ENCODE measurements around the gene RSAD2. TPM values are rescaled to one million over a fixed set of nuclear protein-coding genes. Genes with fewer than 3 reads are reported as not detected.

The RSAD2 gene
- total and polyA plus RNA-seq, 2 experiments from 2014 or later: 0.10 TPM; not detected in 1

DNA sequence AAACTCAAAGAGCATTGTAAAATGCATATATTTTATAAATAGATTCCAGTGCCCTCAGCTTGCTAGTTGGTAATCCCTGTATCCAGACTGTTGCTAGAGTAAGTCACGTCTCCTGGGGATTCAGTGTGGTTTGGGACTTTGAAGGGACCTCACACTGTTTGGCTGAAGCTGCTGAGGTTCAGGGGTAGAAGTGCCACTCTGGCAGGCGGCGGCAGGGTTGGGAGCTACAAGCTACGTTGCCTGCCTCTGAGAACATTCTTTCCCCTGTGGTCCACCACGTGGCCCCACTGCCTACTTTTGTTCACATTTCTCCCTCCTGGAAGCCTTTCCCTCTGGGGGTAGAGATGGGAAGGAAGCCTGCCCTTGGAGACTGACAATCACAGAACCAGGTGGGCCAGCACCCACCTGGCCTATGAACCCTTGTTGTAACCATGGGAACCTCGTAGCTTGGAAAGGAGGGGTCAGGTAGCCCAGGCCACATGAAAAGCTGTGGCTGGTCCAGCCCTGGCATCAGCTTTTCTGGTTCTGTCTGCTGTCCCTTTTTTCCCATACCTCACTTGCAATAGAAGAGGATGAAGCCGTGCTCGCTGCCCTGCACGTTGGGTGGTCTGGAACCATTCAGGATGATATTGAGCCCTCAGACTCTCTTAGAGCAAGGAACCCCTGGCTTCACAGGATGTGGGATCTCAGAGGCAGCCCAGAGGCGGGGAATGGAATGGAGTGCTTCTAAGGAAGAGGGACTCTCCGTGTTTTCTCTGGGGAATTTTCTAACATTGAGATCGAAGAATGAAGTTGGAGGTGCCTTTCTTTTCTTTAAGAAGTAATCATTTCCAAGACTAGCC lies 42.5 kb downstream of the RSAD2 start:
- Mint-ChIP-seq H3K27ac (no peak overlapping the region), H3K36me3 (ENCODE audit: low read depth) (peaks cover 4% of the 10 kb centered on the region), H3K4me1 (peaks cover 31% of the 10 kb centered on the region), H3K27me3 (ENCODE audit: insufficient read depth, low read depth, poor library complexity) (peaks cover 14% of the 10 kb centered on the region), H3K9me3 (peaks cover 9% of the 10 kb centered on the region; the same call in 1 of the 3 replicates), H3K4me3 (no peak overlapping the region)
- Histone ChIP-seq H3K27ac (ENCODE audit: low read depth) (no peak overlapping the region), H3K9me2 (ENCODE audit: insufficient read depth) (no peaks in the 10 kb centered on the region), H3K79me2 (replicated peaks; ENCODE audit: insufficient read depth) (peaks cover 7% of the 10 kb centered on the region; the same call in 1 of the 2 replicates), H3K4me1 (ENCODE audit: insufficient read depth) (peaks cover 8% of the 10 kb centered on the region), H2AFZ (no peak overlapping the region), H3K27me3 (ENCODE audit: insufficient read depth) (peaks cover 28% of the 10 kb centered on the region), H3K36me3 (ENCODE audit: insufficient read depth) (no peaks in the 10 kb centered on the region), H3F3A (replicated peaks; ENCODE audit: low read depth) (no peaks in the 10 kb centered on the region), H3K4me2 (no peak overlapping the region), H3K4me3 (no peak overlapping the region), H4K20me1 (replicated peaks; ENCODE audit: insufficient read depth) (no peaks in the 10 kb centered on the region; the same call in 1 of the 2 replicates)
- ATAC-seq: no peak
- peak; percentile 22 for DNase-seq (ENCODE audit: low spot score)
- TF ChIP-seq, protein P1, sequence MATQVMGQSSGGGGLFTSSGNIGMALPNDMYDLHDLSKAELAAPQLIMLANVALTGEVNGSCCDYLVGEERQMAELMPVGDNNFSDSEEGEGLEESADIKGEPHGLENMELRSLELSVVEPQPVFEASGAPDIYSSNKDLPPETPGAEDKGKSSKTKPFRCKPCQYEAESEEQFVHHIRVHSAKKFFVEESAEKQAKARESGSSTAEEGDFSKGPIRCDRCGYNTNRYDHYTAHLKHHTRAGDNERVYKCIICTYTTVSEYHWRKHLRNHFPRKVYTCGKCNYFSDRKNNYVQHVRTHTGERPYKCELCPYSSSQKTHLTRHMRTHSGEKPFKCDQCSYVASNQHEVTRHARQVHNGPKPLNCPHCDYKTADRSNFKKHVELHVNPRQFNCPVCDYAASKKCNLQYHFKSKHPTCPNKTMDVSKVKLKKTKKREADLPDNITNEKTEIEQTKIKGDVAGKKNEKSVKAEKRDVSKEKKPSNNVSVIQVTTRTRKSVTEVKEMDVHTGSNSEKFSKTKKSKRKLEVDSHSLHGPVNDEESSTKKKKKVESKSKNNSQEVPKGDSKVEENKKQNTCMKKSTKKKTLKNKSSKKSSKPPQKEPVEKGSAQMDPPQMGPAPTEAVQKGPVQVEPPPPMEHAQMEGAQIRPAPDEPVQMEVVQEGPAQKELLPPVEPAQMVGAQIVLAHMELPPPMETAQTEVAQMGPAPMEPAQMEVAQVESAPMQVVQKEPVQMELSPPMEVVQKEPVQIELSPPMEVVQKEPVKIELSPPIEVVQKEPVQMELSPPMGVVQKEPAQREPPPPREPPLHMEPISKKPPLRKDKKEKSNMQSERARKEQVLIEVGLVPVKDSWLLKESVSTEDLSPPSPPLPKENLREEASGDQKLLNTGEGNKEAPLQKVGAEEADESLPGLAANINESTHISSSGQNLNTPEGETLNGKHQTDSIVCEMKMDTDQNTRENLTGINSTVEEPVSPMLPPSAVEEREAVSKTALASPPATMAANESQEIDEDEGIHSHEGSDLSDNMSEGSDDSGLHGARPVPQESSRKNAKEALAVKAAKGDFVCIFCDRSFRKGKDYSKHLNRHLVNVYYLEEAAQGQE (IDR thresholded peaks at IDR 0.05; ENCODE audit: unreplicated experiment): no peak
- TF ChIP-seq CREB1 (CRISPR knock-in tag; IDR thresholded peaks at IDR 0.05; ENCODE audit: low read depth) (no peak), STAT1 (IDR thresholded peaks at IDR 0.05; ENCODE audit: unreplicated experiment) (no peak), ZNF331 (CRISPR knock-in tag; IDR thresholded peaks at IDR 0.05; ENCODE audit: low read depth) (no peak), JUNB (IDR thresholded peaks at IDR 0.05; ENCODE audit: unreplicated experiment) (no peak), POLR2AphosphoS5 (IDR thresholded peaks at IDR 0.05; ENCODE audit: low read depth) (no peak), ZNF114 (CRISPR knock-in tag; IDR thresholded peaks at IDR 0.05) (no peak)

GRCh38 chr2:6920743-6921064 lies 43.1 kb downstream of the RSAD2 start:
- H2AFZ ChIP-seq: no peak overlapping the region
- no peaks in the 10 kb centered on the region for H3K9me2 ChIP-seq (ENCODE audit: insufficient read depth)
- no peak for TF ChIP-seq POLR2AphosphoS5 (IDR thresholded peaks at IDR 0.05; ENCODE audit: low read depth)
- no peak for TF ChIP-seq STAT1 (IDR thresholded peaks at IDR 0.05; ENCODE audit: unreplicated experiment)
- no peak for TF ChIP-seq EZH2 (IDR thresholded peaks at IDR 0.05; ENCODE audit: low read depth, unreplicated experiment)
- TF ChIP-seq, protein P2, sequence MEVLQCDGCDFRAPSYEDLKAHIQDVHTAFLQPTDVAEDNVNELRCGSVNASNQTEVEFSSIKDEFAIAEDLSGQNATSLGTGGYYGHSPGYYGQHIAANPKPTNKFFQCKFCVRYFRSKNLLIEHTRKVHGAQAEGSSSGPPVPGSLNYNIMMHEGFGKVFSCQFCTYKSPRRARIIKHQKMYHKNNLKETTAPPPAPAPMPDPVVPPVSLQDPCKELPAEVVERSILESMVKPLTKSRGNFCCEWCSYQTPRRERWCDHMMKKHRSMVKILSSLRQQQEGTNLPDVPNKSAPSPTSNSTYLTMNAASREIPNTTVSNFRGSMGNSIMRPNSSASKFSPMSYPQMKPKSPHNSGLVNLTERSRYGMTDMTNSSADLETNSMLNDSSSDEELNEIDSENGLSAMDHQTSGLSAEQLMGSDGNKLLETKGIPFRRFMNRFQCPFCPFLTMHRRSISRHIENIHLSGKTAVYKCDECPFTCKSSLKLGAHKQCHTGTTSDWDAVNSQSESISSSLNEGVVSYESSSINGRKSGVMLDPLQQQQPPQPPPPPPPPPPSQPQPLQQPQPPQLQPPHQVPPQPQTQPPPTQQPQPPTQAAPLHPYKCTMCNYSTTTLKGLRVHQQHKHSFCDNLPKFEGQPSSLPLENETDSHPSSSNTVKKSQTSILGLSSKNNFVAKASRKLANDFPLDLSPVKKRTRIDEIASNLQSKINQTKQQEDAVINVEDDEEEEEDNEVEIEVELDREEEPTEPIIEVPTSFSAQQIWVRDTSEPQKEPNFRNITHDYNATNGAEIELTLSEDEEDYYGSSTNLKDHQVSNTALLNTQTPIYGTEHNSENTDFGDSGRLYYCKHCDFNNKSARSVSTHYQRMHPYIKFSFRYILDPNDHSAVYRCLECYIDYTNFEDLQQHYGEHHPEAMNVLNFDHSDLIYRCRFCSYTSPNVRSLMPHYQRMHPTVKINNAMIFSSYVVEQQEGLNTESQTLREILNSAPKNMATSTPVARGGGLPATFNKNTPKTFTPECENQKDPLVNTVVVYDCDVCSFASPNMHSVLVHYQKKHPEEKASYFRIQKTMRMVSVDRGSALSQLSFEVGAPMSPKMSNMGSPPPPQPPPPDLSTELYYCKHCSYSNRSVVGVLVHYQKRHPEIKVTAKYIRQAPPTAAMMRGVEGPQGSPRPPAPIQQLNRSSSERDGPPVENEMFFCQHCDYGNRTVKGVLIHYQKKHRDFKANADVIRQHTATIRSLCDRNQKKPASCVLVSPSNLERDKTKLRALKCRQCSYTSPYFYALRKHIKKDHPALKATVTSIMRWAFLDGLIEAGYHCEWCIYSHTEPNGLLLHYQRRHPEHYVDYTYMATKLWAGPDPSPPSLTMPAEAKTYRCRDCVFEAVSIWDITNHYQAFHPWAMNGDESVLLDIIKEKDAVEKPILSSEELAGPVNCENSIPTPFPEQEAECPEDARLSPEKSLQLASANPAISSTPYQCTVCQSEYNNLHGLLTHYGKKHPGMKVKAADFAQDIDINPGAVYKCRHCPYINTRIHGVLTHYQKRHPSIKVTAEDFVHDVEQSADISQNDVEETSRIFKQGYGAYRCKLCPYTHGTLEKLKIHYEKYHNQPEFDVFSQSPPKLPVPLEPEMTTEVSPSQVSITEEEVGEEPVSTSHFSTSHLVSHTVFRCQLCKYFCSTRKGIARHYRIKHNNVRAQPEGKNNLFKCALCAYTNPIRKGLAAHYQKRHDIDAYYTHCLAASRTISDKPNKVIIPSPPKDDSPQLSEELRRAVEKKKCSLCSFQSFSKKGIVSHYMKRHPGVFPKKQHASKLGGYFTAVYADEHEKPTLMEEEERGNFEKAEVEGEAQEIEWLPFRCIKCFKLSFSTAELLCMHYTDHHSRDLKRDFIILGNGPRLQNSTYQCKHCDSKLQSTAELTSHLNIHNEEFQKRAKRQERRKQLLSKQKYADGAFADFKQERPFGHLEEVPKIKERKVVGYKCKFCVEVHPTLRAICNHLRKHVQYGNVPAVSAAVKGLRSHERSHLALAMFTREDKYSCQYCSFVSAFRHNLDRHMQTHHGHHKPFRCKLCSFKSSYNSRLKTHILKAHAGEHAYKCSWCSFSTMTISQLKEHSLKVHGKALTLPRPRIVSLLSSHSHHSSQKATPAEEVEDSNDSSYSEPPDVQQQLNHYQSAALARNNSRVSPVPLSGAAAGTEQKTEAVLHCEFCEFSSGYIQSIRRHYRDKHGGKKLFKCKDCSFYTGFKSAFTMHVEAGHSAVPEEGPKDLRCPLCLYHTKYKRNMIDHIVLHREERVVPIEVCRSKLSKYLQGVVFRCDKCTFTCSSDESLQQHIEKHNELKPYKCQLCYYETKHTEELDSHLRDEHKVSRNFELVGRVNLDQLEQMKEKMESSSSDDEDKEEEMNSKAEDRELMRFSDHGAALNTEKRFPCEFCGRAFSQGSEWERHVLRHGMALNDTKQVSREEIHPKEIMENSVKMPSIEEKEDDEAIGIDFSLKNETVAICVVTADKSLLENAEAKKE (CRISPR knock-in tag; IDR thresholded peaks at IDR 0.05): no peak
- TF ChIP-seq ZNF114 (CRISPR knock-in tag; IDR thresholded peaks at IDR 0.05): no peak
- TF ChIP-seq EZH2phosphoT487 (IDR thresholded peaks at IDR 0.05; ENCODE audit: unreplicated experiment): no peak
- no peak overlapping the region for H3K27ac Mint-ChIP-seq
- peaks cover 2% of the 10 kb centered on the region for H3K4me1 ChIP-seq (ENCODE audit: insufficient read depth)
- H3K4me2 ChIP-seq: no peak overlapping the region
- H3K4me3 Mint-ChIP-seq: no peak overlapping the region
- peaks cover 14% of the 10 kb centered on the region for H3K27me3 Mint-ChIP-seq (ENCODE audit: insufficient read depth, low read depth, poor library complexity)
- ATAC-seq (no peak), DNase-seq (ENCODE audit: low spot score) (no peak)
- peaks cover 4% of the 10 kb centered on the region for H3K36me3 Mint-ChIP-seq (ENCODE audit: low read depth)
- peaks cover 26% of the 10 kb centered on the region for H3K4me1 Mint-ChIP-seq
- H3K4me3 ChIP-seq: no peak overlapping the region
- H3K79me2 ChIP-seq (replicated peaks; ENCODE audit: insufficient read depth): peaks cover 7% of the 10 kb centered on the region; the same call in 1 of the 2 replicates
- H3K36me3 ChIP-seq (ENCODE audit: insufficient read depth): no peaks in the 10 kb centered on the region
- no peaks in the 10 kb centered on the region; the same call in 1 of the 2 replicates for H4K20me1 ChIP-seq (replicated peaks; ENCODE audit: insufficient read depth)
- H3K9me3 Mint-ChIP-seq: peaks cover 9% of the 10 kb centered on the region; the same call in 1 of the 3 replicates
- H3F3A ChIP-seq (replicated peaks; ENCODE audit: low read depth): no peaks in the 10 kb centered on the region
- H3K27me3 ChIP-seq (ENCODE audit: insufficient read depth): peaks cover 28% of the 10 kb centered on the region
- H3K27ac ChIP-seq (ENCODE audit: low read depth): no peak overlapping the region
